BE2C (cell line): Measurements from ENCODE around the gene MTCL1.

Source experiments
- DNase-seq: peaks from one replicate; pipeline ENCODE4 v3.0.0-alpha.2; 2020
- H3K27me3 ChIP-seq: fragments of 250-450 bp; sonication (Bioruptor Pico); 2 replicates; pipeline ENCODE4 v1.5.1; 2020; ENCODE audit warnings: mild to moderate bottlenecking
- H3K36me3 ChIP-seq: fragments of 250-450 bp; sonication (Bioruptor Pico); 2 replicates; pipeline ENCODE4 v1.5.1; 2020; ENCODE audit warnings: mild to moderate bottlenecking
- H3K4me1 ChIP-seq: fragments of 250-450 bp; sonication (Bioruptor Pico); 2 replicates; pipeline ENCODE4 v1.5.1; 2020
- H3K4me3 ChIP-seq: 2 replicates; pipeline ENCODE4 v1.5.1; 2011; ENCODE audit warnings: low read depth, low read length
- H3K9me3 ChIP-seq: fragments of 250-450 bp; sonication (Bioruptor Pico); 2 replicates; pipeline ENCODE4 v1.5.1; 2020
- TF ChIP-seq, protein P1 (sequence below): IDR thresholded peaks from 2 replicates; pipeline ENCODE4 v1.5.1; 2012; ENCODE audit warnings: mild to moderate bottlenecking, low read depth, low read length

MTCL1 gene

DNA sequence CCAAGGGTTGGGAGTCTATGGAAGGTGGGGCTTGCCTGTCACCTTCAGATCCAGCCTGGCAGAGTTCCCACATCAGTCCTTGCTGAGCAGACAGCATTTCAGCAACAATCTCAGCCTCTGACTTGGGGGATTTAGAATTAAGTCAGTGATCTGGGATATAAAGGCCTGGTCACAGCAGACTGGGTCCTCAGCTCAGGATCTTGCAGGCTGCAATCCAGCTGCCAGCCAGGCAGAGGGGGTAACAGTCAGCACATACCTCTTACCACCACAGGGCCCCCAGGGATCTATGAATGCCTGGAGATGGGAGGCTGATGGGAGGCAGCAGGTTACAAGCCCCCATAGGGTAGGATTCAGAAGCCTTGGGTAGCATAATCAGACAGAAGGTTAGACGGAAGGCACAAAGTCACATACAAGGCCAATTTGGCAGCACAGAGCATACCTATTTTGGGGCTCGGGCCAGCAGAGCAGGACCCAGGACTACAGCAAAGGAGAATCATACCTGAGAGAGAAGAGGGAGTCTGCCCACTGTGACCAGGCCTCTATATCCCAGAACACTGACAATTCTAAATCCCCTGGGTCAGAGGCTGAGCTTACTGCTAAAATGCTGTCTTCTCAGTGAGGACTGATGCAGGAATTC, 163.5 kb downstream of the MTCL1 start:
- no peak overlapping the region for H3K4me3 ChIP-seq
- no peaks in the 10 kb centered on the region for H3K9me3 ChIP-seq
- no peaks in the 10 kb centered on the region for H3K4me1 ChIP-seq
- DNase-seq, result no peak
- no peaks in the 10 kb centered on the region for H3K27me3 ChIP-seq
- TF ChIP-seq, protein P1, sequence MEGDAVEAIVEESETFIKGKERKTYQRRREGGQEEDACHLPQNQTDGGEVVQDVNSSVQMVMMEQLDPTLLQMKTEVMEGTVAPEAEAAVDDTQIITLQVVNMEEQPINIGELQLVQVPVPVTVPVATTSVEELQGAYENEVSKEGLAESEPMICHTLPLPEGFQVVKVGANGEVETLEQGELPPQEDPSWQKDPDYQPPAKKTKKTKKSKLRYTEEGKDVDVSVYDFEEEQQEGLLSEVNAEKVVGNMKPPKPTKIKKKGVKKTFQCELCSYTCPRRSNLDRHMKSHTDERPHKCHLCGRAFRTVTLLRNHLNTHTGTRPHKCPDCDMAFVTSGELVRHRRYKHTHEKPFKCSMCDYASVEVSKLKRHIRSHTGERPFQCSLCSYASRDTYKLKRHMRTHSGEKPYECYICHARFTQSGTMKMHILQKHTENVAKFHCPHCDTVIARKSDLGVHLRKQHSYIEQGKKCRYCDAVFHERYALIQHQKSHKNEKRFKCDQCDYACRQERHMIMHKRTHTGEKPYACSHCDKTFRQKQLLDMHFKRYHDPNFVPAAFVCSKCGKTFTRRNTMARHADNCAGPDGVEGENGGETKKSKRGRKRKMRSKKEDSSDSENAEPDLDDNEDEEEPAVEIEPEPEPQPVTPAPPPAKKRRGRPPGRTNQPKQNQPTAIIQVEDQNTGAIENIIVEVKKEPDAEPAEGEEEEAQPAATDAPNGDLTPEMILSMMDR, result no peak
- H3K36me3 ChIP-seq, result no peaks in the 10 kb centered on the region

DNA sequence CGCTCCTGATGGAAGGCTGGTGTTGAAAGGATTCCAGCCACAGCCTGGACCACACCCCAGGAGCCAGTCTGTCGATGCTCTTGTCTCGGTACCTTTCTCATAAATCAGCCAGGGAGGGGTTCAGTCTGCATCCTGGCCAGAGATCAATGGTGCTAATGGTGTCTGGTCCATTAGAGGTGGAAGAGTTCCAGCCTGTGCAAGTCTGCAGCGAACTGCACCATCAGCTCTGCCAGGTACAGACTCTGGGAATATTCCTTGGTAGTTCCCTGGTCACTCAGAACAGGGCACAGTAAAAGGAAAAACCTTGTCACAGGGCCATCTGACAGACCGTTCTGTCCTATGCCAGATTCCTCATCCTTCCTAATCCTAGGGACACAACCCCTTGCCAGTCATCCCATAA, 164.3 kb downstream of the MTCL1 start:
- no peaks in the 10 kb centered on the region for H3K4me1 ChIP-seq
- no peaks in the 10 kb centered on the region for H3K27me3 ChIP-seq
- no peaks in the 10 kb centered on the region for H3K36me3 ChIP-seq
- H3K9me3 ChIP-seq, result no peaks in the 10 kb centered on the region
- H3K4me3 ChIP-seq, result no peak overlapping the region
- DNase-seq, result no peak
- TF ChIP-seq, protein P1, result no peak

DNA sequence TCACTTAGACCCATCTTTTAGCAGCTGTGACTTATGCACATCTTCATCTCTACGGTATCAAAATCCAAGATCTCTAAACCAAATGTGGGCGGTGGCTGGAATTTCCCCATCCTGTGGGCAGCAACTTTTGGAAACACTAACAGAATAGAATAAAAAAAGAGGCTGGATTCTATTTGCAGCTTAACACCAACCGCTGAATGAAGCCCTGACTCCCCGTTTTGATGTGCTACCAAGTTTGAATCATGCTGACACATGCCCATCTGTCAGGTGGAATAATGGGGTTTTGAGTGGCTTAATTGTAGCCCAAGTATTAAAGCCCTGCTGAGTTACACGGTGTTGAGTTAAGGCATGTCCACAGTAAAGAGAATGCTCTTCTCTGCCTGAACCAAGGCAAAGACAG, 165.2 kb downstream of the MTCL1 start:
- TF ChIP-seq, protein P1, result no peak
- Histone ChIP-seq H3K4me1 (no peaks in the 10 kb centered on the region), H3K27me3 (no peaks in the 10 kb centered on the region), H3K9me3 (no peaks in the 10 kb centered on the region), H3K36me3 (no peaks in the 10 kb centered on the region), H3K4me3 (no peak overlapping the region)
- no peak for DNase-seq

DNA sequence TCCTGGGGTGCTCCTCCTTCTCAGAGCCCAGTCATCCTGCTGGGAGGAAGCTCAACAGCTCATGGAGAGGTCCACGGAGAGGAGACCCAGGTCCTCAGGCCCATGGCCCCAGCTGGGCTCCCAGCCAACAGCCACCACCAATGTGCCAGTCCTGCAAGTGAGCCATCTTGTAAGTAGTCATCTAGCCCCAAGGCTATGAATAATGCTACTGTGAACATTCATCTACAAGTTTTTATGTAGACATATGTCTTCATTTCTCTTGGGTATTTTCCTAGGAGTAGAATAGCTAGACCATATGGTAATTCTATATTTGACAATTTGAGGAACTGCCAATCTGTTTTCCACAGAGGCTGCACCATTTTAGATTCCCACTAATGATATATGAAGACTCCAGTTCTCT, 166.1 kb downstream of the MTCL1 start:
- TF ChIP-seq, protein P1, result no peak
- Histone ChIP-seq H3K36me3 (no peaks in the 10 kb centered on the region), H3K27me3 (no peaks in the 10 kb centered on the region), H3K9me3 (no peaks in the 10 kb centered on the region), H3K4me3 (no peak overlapping the region), H3K4me1 (no peaks in the 10 kb centered on the region)
- no peak for DNase-seq

DNA sequence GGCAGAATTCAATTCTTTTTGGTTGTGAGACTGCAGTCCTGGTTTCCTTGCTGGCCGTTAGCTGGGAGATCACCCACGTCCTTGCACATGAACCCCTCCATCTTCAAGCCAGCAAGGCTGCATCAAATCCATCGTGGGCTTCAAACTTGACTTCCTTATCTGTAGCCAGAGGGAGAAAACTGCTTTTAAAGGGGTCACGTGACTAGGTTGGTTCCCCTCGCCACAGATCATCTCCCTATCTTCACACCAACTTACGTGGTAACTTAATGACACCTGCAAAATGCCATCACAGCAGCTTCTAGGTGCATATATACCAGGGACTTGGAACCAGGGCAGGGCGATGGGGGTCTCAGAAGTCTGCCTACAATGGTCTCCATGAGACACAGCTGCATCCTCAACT, 169.5 kb downstream of the MTCL1 start:
- H3K9me3 ChIP-seq, result no peaks in the 10 kb centered on the region
- no peaks in the 10 kb centered on the region for H3K27me3 ChIP-seq
- H3K4me1 ChIP-seq, result no peaks in the 10 kb centered on the region
- TF ChIP-seq, protein P1, result no peak
- H3K36me3 ChIP-seq, result no peaks in the 10 kb centered on the region
- no peak overlapping the region for H3K4me3 ChIP-seq
- no peak for DNase-seq

DNA sequence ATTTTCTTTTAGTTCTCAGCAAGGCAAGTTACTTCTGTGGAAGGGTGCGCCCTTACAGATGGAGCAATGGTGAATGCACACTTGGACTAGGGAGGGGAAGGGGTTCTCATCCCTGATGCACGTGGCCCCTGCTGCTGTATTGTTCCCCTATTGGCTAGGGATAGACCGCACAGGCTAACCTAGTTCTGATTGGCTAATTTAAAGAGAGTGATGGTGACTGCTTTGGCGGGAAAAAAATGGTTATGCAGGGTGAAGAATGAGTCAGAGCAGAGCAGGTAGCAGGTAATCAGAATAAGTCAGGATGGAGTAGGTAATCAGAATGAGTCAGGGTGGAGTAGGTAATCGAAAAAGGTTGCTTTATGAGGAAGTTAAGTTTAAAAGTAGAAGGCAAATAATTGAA, 171.5 kb downstream of the MTCL1 start:
- TF ChIP-seq, protein P1, result no peak

More for the DNA sequence above, 171.5 kb downstream of the MTCL1 start:
- Histone ChIP-seq H3K36me3 (no peaks in the 10 kb centered on the region), H3K4me1 (no peaks in the 10 kb centered on the region), H3K4me3 (no peak overlapping the region), H3K9me3 (no peaks in the 10 kb centered on the region), H3K27me3 (no peaks in the 10 kb centered on the region)
- no peak for DNase-seq
